ENCODE results near the gene B4GALT3.

DNA sequence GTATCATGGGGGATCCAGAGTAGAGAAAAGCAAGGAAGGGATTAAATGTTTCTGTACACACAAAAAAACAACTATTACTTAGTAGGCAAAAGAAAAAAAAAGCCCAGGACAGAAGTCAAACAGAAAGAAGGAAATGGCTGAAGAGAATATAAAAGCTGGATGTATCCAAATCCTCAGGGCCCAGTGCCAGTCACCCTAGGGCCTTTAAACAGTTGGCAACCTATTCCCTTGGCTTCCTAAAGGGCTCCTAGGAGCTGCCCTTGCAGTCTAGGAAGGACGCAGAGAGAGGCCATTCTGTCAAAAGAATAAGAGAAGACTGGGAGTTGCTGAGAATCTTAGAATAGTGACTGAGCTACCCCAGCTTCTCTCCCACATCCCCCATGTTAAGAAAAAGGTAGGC, 5.0 kb downstream of the B4GALT3 start:
- TF ChIP-seq CTCF (IDR thresholded peaks at IDR 0.05; ENCODE audit: poor library complexity, severe bottlenecking): no peak
- TF ChIP-seq, protein P1, sequence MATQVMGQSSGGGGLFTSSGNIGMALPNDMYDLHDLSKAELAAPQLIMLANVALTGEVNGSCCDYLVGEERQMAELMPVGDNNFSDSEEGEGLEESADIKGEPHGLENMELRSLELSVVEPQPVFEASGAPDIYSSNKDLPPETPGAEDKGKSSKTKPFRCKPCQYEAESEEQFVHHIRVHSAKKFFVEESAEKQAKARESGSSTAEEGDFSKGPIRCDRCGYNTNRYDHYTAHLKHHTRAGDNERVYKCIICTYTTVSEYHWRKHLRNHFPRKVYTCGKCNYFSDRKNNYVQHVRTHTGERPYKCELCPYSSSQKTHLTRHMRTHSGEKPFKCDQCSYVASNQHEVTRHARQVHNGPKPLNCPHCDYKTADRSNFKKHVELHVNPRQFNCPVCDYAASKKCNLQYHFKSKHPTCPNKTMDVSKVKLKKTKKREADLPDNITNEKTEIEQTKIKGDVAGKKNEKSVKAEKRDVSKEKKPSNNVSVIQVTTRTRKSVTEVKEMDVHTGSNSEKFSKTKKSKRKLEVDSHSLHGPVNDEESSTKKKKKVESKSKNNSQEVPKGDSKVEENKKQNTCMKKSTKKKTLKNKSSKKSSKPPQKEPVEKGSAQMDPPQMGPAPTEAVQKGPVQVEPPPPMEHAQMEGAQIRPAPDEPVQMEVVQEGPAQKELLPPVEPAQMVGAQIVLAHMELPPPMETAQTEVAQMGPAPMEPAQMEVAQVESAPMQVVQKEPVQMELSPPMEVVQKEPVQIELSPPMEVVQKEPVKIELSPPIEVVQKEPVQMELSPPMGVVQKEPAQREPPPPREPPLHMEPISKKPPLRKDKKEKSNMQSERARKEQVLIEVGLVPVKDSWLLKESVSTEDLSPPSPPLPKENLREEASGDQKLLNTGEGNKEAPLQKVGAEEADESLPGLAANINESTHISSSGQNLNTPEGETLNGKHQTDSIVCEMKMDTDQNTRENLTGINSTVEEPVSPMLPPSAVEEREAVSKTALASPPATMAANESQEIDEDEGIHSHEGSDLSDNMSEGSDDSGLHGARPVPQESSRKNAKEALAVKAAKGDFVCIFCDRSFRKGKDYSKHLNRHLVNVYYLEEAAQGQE (IDR thresholded peaks at IDR 0.05; ENCODE audit: borderline replicate concordance): no peak
